ENCODE measurements around the gene LCMT2.
A peak's percentile ranks its signal among the peaks of the same experiment; 100 is the strongest.

Gene LCMT2

DNA sequence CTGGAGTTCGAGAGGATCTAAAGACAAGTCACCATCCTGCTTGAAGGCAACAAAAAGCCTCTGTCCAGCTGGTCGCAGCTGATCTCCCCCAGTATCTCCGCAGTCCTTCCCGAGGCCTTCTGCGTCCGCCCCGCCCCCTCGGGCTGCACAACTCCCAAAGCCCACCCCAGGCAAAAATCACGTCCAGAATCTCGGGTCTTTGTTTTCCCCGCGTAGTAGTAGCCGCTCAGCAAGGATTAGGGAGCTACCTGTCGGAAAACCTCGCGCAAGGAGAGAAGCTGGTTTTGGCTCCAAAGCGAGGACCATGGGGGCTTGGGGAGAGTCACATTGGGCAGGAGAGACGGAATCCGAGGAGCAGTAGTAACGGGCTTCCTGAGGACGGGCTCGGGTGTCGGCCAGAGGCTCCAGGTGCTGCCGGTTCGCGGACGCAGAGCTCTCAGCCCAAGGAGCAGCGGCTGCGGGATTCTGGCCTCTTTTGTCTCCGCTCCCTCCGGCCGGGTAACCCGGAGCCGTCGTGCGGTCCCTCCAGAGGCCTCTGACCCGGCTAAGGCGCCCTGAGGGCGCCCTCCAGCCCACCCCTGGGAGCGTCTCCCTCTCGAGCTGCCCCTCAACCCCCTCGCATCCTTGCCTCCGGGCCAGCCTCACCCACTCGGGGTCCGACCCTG is 40.1 kb upstream of the LCMT2 start:
- H3K4me1 ChIP-seq (ENCODE audit: control insufficient read depth in 1 of 2, insufficient read depth in 2 of 2, low read length in 2 of 2) = peaks cover 5 to 6% of the 10 kb centered on the region in 2 experiments
- H3K27ac ChIP-seq (ENCODE audit: low read depth, low read length) = no peak overlapping the region
- no CpG with 5 or more reads among the region's 45 CpGs for WGBS (ENCODE audit: extremely low coverage, insufficient coverage, insufficient read length)
- H3K4me3 ChIP-seq (ENCODE audit: low read depth, low read length) = peak overlapping the region; percentile 93
- H3K23ac ChIP-seq (ENCODE audit: low read length) = no peak overlapping the region
- peak overlapping the region; percentile 60 for H4K91ac ChIP-seq (ENCODE audit: low read depth, low read length)
- no peaks in the 10 kb centered on the region for H3K9me3 ChIP-seq (ENCODE audit: insufficient read depth, low read depth, low read length)
- H2BK120ac ChIP-seq (ENCODE audit: insufficient read depth, low read length, poor library complexity) = peak overlapping the region; percentile 26
- no peak overlapping the region for H2BK12ac ChIP-seq (ENCODE audit: low read length)
- no peak overlapping the region for H3K18ac ChIP-seq (ENCODE audit: low read length)
- no peak for DNase-seq
- no peak overlapping the region for H2AK5ac ChIP-seq (ENCODE audit: low read length)
- peaks cover 4% of the 10 kb centered on the region for H3K79me1 ChIP-seq (ENCODE audit: low read length)
- H3K79me2 ChIP-seq (ENCODE audit: control insufficient read depth, insufficient read depth, low read length, poor library complexity) = peaks cover 8% of the 10 kb centered on the region
- peak overlapping the region; percentile 56 for H4K8ac ChIP-seq (ENCODE audit: low read depth, low read length)
- H3K4me2 ChIP-seq (ENCODE audit: low read length) = peak overlapping the region; percentile 97
- peak overlapping the region; percentile 9 for H4K12ac ChIP-seq (ENCODE audit: low read depth, low read length)
- peak overlapping the region; percentile 85 for H3K9ac ChIP-seq (ENCODE audit: low read length)
- H3K36me3 ChIP-seq (ENCODE audit: control insufficient read depth in 1 of 2, insufficient read depth in 2 of 2, low read length in 2 of 2) = peaks cover 9 to 13% of the 10 kb centered on the region in 2 experiments
- no peaks in the 10 kb centered on the region for H3K27me3 ChIP-seq (ENCODE audit: insufficient read depth, low read length)
- H3K4ac ChIP-seq (ENCODE audit: low read depth, low read length) = peak overlapping the region; percentile 68
- H2BK5ac ChIP-seq (ENCODE audit: low read depth, low read length, poor library complexity) = peak overlapping the region; percentile 14
- peak overlapping the region; percentile 45 for H3K14ac ChIP-seq (ENCODE audit: low read length)
- peak overlapping the region; percentile 47 for H2AFZ ChIP-seq (ENCODE audit: insufficient read depth, low read length, poor library complexity)

DNA sequence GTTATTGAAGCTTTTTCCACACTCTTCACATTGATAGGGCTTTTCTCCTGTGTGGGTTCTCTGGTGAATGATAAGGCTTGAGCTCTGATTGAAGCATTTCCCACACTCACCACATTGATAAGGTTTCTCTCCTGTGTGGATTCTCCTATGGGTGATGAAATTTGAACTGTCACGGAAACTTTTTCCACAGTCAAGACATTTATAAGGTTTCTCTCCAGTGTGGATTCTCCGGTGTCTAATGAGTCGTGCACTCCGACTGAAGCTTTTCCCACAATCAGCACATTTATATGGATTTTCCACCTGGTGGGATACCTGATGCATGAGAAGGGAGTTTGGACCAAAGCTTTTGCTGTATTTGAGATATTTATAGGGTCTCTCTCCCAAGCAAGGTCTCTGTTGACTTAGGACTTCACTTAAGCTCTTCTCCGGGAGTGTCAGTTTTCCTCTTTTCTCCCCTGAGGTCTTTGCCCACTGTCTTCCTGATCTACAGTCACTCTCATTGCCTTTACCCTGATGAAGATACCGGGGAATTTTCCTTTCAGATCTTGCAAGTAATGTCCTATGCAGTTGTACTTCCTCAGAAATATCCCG is 31.0 kb upstream of the LCMT2 start:
- Histone ChIP-seq H3K4me2 (ENCODE audit: low read length) (no peak overlapping the region), H4K8ac (ENCODE audit: low read depth, low read length) (no peak overlapping the region), H3K27ac (ENCODE audit: low read depth, low read length) (no peak overlapping the region), H3K36me3 (ENCODE audit: control insufficient read depth in 1 of 2, insufficient read depth in 2 of 2, low read length in 2 of 2) (peaks cover 24 to 40% of the 10 kb centered on the region in 2 experiments), H3K4me3 (ENCODE audit: low read depth, low read length) (no peak overlapping the region), H2AK5ac (ENCODE audit: low read length) (no peak overlapping the region), H2BK12ac (ENCODE audit: low read length) (no peak overlapping the region), H3K9me3 (ENCODE audit: insufficient read depth, low read depth, low read length) (peaks cover 3% of the 10 kb centered on the region), H3K27me3 (ENCODE audit: insufficient read depth, low read length) (no peaks in the 10 kb centered on the region), H2AFZ (ENCODE audit: insufficient read depth, low read length, poor library complexity) (no peak overlapping the region), H3K79me1 (ENCODE audit: low read length) (no peaks in the 10 kb centered on the region), H3K4ac (ENCODE audit: low read depth, low read length) (no peak overlapping the region), H3K14ac (ENCODE audit: low read length) (no peak overlapping the region), H2BK5ac (ENCODE audit: low read depth, low read length, poor library complexity) (no peak overlapping the region), H4K91ac (ENCODE audit: low read depth, low read length) (no peak overlapping the region), H3K79me2 (ENCODE audit: control insufficient read depth, insufficient read depth, low read length, poor library complexity) (no peaks in the 10 kb centered on the region), H3K18ac (ENCODE audit: low read length) (no peak overlapping the region), H2BK120ac (ENCODE audit: insufficient read depth, low read length, poor library complexity) (no peak overlapping the region), H3K23ac (ENCODE audit: low read length) (no peak overlapping the region), H3K4me1 (ENCODE audit: control insufficient read depth in 1 of 2, insufficient read depth in 2 of 2, low read length in 2 of 2) (no peaks in the 10 kb centered on the region), H4K12ac (ENCODE audit: low read depth, low read length) (no peak overlapping the region), H3K9ac (ENCODE audit: low read length) (no peak overlapping the region)
- no CpG with 5 or more reads among the region's 7 CpGs for WGBS (ENCODE audit: extremely low coverage, insufficient coverage, insufficient read length)
- DNase-seq = no peak

DNA sequence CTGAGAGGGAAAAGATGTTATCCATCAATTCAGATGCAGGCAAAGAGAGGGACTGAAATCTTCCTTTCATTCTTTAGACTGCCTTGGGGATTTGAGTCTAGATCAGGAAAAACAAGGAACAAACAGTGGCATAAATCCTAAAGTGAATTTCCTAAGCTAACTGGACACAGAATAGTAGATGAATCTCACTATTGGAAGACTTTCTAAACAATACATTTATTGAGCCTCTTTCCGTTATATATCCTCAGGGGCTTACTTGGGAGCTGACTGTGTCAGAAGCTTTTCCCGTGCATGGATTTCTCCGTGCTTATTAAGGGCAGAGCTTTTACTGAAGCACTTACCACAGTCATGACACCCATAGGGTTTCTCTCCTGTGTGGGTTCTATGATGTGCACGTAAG is 30.4 kb upstream of the LCMT2 start:
- H3K18ac ChIP-seq (ENCODE audit: low read length) = no peak overlapping the region
- H2AK5ac ChIP-seq (ENCODE audit: low read length) = no peak overlapping the region
- DNase-seq = no peak
- H2BK12ac ChIP-seq (ENCODE audit: low read length) = no peak overlapping the region
- no peaks in the 10 kb centered on the region for H3K79me1 ChIP-seq (ENCODE audit: low read length)
- peaks cover 3% of the 10 kb centered on the region for H3K9me3 ChIP-seq (ENCODE audit: insufficient read depth, low read depth, low read length)
- no peak overlapping the region for H3K4me2 ChIP-seq (ENCODE audit: low read length)
- WGBS (ENCODE audit: extremely low coverage, insufficient coverage, insufficient read length) = no CpG with 5 or more reads among the region's 4 CpGs
- H3K14ac ChIP-seq (ENCODE audit: low read length) = no peak overlapping the region
- H3K4me3 ChIP-seq (ENCODE audit: low read depth, low read length) = no peak overlapping the region
- H2AFZ ChIP-seq (ENCODE audit: insufficient read depth, low read length, poor library complexity) = no peak overlapping the region
- no peak overlapping the region for H3K4ac ChIP-seq (ENCODE audit: low read depth, low read length)
- H3K27ac ChIP-seq (ENCODE audit: low read depth, low read length) = no peak overlapping the region
- no peaks in the 10 kb centered on the region for H3K4me1 ChIP-seq (ENCODE audit: control insufficient read depth in 1 of 2, insufficient read depth in 2 of 2, low read length in 2 of 2)
- H3K36me3 ChIP-seq (ENCODE audit: control insufficient read depth in 1 of 2, insufficient read depth in 2 of 2, low read length in 2 of 2) = peaks cover 19 to 34% of the 10 kb centered on the region in 2 experiments
- no peak overlapping the region for H2BK5ac ChIP-seq (ENCODE audit: low read depth, low read length, poor library complexity)
- H3K79me2 ChIP-seq (ENCODE audit: control insufficient read depth, insufficient read depth, low read length, poor library complexity) = no peaks in the 10 kb centered on the region
- no peak overlapping the region for H4K8ac ChIP-seq (ENCODE audit: low read depth, low read length)
- no peak overlapping the region for H3K23ac ChIP-seq (ENCODE audit: low read length)
- no peak overlapping the region for H4K91ac ChIP-seq (ENCODE audit: low read depth, low read length)
- no peak overlapping the region for H4K12ac ChIP-seq (ENCODE audit: low read depth, low read length)
- no peak overlapping the region for H2BK120ac ChIP-seq (ENCODE audit: insufficient read depth, low read length, poor library complexity)
- no peak overlapping the region for H3K9ac ChIP-seq (ENCODE audit: low read length)
- no peaks in the 10 kb centered on the region for H3K27me3 ChIP-seq (ENCODE audit: insufficient read depth, low read length)

DNA sequence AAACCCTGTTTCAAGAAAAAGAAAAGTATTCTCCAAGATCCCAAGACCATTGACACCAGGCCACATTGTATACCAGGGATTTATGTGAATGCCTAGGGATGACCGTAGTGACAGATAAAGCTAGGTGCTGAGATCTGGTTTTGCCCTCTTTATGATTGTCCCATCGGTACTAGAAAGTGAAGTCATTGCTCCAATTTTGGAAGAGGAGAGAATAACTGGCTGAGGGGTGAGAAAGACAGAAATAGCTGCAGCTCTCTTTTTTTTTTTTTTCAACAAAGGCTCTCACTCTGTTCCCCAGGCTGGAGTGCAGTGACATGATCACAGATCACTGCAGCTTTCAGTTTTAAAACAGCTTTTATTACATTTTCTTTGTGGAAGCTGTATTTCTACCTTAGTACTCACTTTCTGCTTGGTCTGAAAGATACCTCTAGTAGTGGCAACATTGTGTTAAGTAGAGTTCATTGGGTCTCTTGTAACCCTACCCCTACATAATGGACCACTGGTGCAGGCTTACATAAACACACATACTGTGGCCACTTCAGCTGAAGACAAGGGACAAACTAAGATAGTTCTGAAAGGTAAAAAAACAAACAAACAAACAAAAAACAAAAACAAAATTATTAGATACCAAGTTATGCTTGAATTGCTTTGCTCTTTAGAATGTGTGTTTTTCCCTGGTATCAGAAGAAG is 22.5 kb upstream of the LCMT2 start:
- H3K4me3 ChIP-seq (ENCODE audit: low read depth, low read length) = no peak overlapping the region
- H3K79me1 ChIP-seq (ENCODE audit: low read length) = no peaks in the 10 kb centered on the region
- no peak overlapping the region for H2BK12ac ChIP-seq (ENCODE audit: low read length)
- H2AFZ ChIP-seq (ENCODE audit: insufficient read depth, low read length, poor library complexity) = no peak overlapping the region
- no peak overlapping the region for H2BK5ac ChIP-seq (ENCODE audit: low read depth, low read length, poor library complexity)
- H3K4me1 ChIP-seq (ENCODE audit: control insufficient read depth in 1 of 2, insufficient read depth in 2 of 2, low read length in 2 of 2) = no peaks in the 10 kb centered on the region
- no CpG with 5 or more reads among the region's 2 CpGs for WGBS (ENCODE audit: extremely low coverage, insufficient coverage, insufficient read length)
- no peak for DNase-seq
- no peak overlapping the region for H4K8ac ChIP-seq (ENCODE audit: low read depth, low read length)
- H3K4ac ChIP-seq (ENCODE audit: low read depth, low read length) = no peak overlapping the region
- no peak overlapping the region for H2BK120ac ChIP-seq (ENCODE audit: insufficient read depth, low read length, poor library complexity)
- no peak overlapping the region for H2AK5ac ChIP-seq (ENCODE audit: low read length)
- no peak overlapping the region for H3K27ac ChIP-seq (ENCODE audit: low read depth, low read length)
- peaks cover 0 to 7% of the 10 kb centered on the region in 2 experiments for H3K36me3 ChIP-seq (ENCODE audit: control insufficient read depth in 1 of 2, insufficient read depth in 2 of 2, low read length in 2 of 2)
- no peaks in the 10 kb centered on the region for H3K79me2 ChIP-seq (ENCODE audit: control insufficient read depth, insufficient read depth, low read length, poor library complexity)
- H3K27me3 ChIP-seq (ENCODE audit: insufficient read depth, low read length) = no peaks in the 10 kb centered on the region
- no peak overlapping the region for H3K23ac ChIP-seq (ENCODE audit: low read length)
- H3K4me2 ChIP-seq (ENCODE audit: low read length) = no peak overlapping the region
- H4K91ac ChIP-seq (ENCODE audit: low read depth, low read length) = no peak overlapping the region
- H3K9ac ChIP-seq (ENCODE audit: low read length) = no peak overlapping the region
- no peaks in the 10 kb centered on the region for H3K9me3 ChIP-seq (ENCODE audit: insufficient read depth, low read depth, low read length)
- no peak overlapping the region for H3K14ac ChIP-seq (ENCODE audit: low read length)
- no peak overlapping the region for H4K12ac ChIP-seq (ENCODE audit: low read depth, low read length)
- no peak overlapping the region for H3K18ac ChIP-seq (ENCODE audit: low read length)
